HEK293 (cell line): ENCODE measurements around the gene GPR3.

Experiments used
- CTCF ChIA-PET: fragments of 350-600 bp; formaldehyde crosslinking; extraction: SDS; loops from one replicate; lab custom pipeline; 2021; ENCODE audit warnings: antibody characterized with exemption; lab: Yijun Ruan, JAX
- POLR2A ChIA-PET: fragments of 300-600 bp; formaldehyde crosslinking; extraction: SDS; loops from one replicate; lab custom pipeline; 2020; ENCODE audit warnings: antibody characterized with exemption, inconsistent platforms; lab: Yijun Ruan, JAX
- H3K27ac ChIP-seq: fragments of 200-500 bp; sonication (Bioruptor generic); 2 replicates; pipeline ENCODE4 v1.5.1; 2014; ENCODE audit warnings: low read depth, low read length, control low read depth, inconsistent platforms; ENCODE audit errors: extremely low read depth
- H3K36me3 ChIP-seq, 2 experiments: fragments of 200-500 bp in 1 of 2; sonication (Bioruptor generic) in 1 of 2; 1 replicate in 1 of 2; 2 replicates in 1 of 2; pipeline ENCODE4 v1.5.1; 2014 to 2017; ENCODE audit warnings: inconsistent platforms in 2 of 2, low read length in 2 of 2; ENCODE audit not compliant: control insufficient read depth in 2 of 2, insufficient read depth in 1 of 2
- H3K4me1 ChIP-seq: fragments of 200-500 bp; sonication (Bioruptor generic); 2 replicates; pipeline ENCODE4 v1.5.1; 2014; ENCODE audit warnings: mild to moderate bottlenecking, low read length, inconsistent platforms; ENCODE audit not compliant: control insufficient read depth, insufficient read depth
- H3K4me3 ChIP-seq: 2 replicates; pipeline ENCODE4 v1.5.1; 2011; ENCODE audit warnings: low read depth, mild to moderate bottlenecking, control low read depth, low read length, moderate library complexity
- H3K9me3 ChIP-seq: fragments of 200-500 bp; sonication (Bioruptor generic); 2 replicates; pipeline ENCODE4 v1.5.1; 2014; ENCODE audit warnings: low read depth, low read length, inconsistent platforms; ENCODE audit not compliant: control insufficient read depth, insufficient read depth
- BCL11A ChIP-seq: fragments of 450-650 bp; formaldehyde crosslinking; IDR thresholded peaks from 2 replicates; pipeline ENCODE4 v1.5.1; 2016; ENCODE audit warnings: low read depth, missing biosample characterization, missing genetic modification characterization
- BCL11B ChIP-seq: fragments of 450-650 bp; formaldehyde crosslinking; IDR thresholded peaks from 2 replicates; pipeline ENCODE4 v1.5.1; 2016; ENCODE audit warnings: low read depth, missing biosample characterization, missing genetic modification characterization
- GFI1B ChIP-seq: fragments of 450-650 bp; formaldehyde crosslinking; IDR thresholded peaks from 2 replicates; pipeline ENCODE4 v1.5.1; 2016; ENCODE audit warnings: missing biosample characterization, missing genetic modification characterization
- GLIS1 ChIP-seq: fragments of 450-650 bp; formaldehyde crosslinking; IDR thresholded peaks from 2 replicates; pipeline ENCODE4 v1.5.1; 2016; ENCODE audit warnings: missing biosample characterization, missing genetic modification characterization
- KLF1 ChIP-seq: fragments of 450-650 bp; formaldehyde crosslinking; IDR thresholded peaks from 2 replicates; pipeline ENCODE4 v1.5.1; 2016; ENCODE audit warnings: missing biosample characterization, missing genetic modification characterization
- KLF8 ChIP-seq: fragments of 450-650 bp; formaldehyde crosslinking; IDR thresholded peaks from 2 replicates; pipeline ENCODE4 v1.5.1; 2016; ENCODE audit warnings: missing biosample characterization, missing genetic modification characterization
- MEIS1 ChIP-seq: sonication (generic); formaldehyde crosslinking; IDR thresholded peaks from 2 replicates; pipeline ENCODE4 v1.8.1; 2022; ENCODE audit warnings: missing genetic modification reagents, mild to moderate bottlenecking, borderline replicate concordance
- OVOL3 ChIP-seq: fragments of 450-650 bp; formaldehyde crosslinking; IDR thresholded peaks from 2 replicates; pipeline ENCODE4 v1.5.1; 2016; ENCODE audit warnings: missing biosample characterization, missing genetic modification characterization
- ZNF140 ChIP-seq: fragments of 450-650 bp; formaldehyde crosslinking; IDR thresholded peaks from 2 replicates; pipeline ENCODE4 v1.5.1; 2016; ENCODE audit warnings: missing biosample characterization, missing genetic modification characterization
- ZNF146 ChIP-seq: fragments of 450-650 bp; formaldehyde crosslinking; IDR thresholded peaks from 2 replicates; pipeline ENCODE4 v1.5.1; 2016; ENCODE audit warnings: missing biosample characterization, missing genetic modification characterization
- ZNF157 ChIP-seq: fragments of 450-650 bp; formaldehyde crosslinking; IDR thresholded peaks from 2 replicates; pipeline ENCODE4 v1.5.1; 2016; ENCODE audit warnings: missing biosample characterization, missing genetic modification characterization
- ZNF174 ChIP-seq: fragments of 450-650 bp; formaldehyde crosslinking; IDR thresholded peaks from 2 replicates; pipeline ENCODE4 v1.5.0; 2017; ENCODE audit warnings: missing biosample characterization, mild to moderate bottlenecking, missing genetic modification characterization
- ZNF239 ChIP-seq: fragments of 450-650 bp; formaldehyde crosslinking; IDR thresholded peaks from 2 replicates; pipeline ENCODE4 v1.5.1; 2016; ENCODE audit warnings: missing biosample characterization, missing genetic modification characterization
- ZNF302 ChIP-seq: fragments of 450-650 bp; formaldehyde crosslinking; IDR thresholded peaks from 2 replicates; pipeline ENCODE4 v1.5.1; 2016; ENCODE audit warnings: missing biosample characterization, missing genetic modification characterization, low read depth
- ZNF366 ChIP-seq: fragments of 450-650 bp; formaldehyde crosslinking; conservative IDR thresholded peaks from 2 replicates; pipeline ENCODE4 v1.5.1; 2016; ENCODE audit warnings: missing biosample characterization, missing genetic modification characterization
- ZNF394 ChIP-seq: fragments of 450-650 bp; formaldehyde crosslinking; IDR thresholded peaks from 2 replicates; pipeline ENCODE4 v1.5.1; 2016; ENCODE audit warnings: missing biosample characterization, missing genetic modification characterization, mild to moderate bottlenecking, moderate library complexity, borderline replicate concordance
- ZNF426 ChIP-seq: fragments of 450-650 bp; formaldehyde crosslinking; IDR thresholded peaks from 2 replicates; pipeline ENCODE4 v1.5.1; 2017; ENCODE audit warnings: missing biosample characterization, missing genetic modification characterization, mild to moderate bottlenecking, inconsistent platforms, moderate library complexity
- ZNF501 ChIP-seq: fragments of 450-650 bp; formaldehyde crosslinking; IDR thresholded peaks from 2 replicates; pipeline ENCODE4 v1.5.1; 2016; ENCODE audit warnings: missing biosample characterization, missing genetic modification characterization
- ZNF549 ChIP-seq: fragments of 450-650 bp; IDR thresholded peaks from 2 replicates; pipeline ENCODE4 v1.5.1; 2018; ENCODE audit warnings: missing biosample characterization, missing genetic modification characterization, mild to moderate bottlenecking, inconsistent platforms, moderate library complexity
- ZNF585B ChIP-seq: fragments of 450-650 bp; formaldehyde crosslinking; IDR thresholded peaks from 2 replicates; pipeline ENCODE4 v1.5.1; 2016; ENCODE audit warnings: missing biosample characterization, missing genetic modification characterization
- ZNF777 ChIP-seq: fragments of 450-650 bp; formaldehyde crosslinking; IDR thresholded peaks from 2 replicates; pipeline ENCODE4 v1.5.1; 2017; ENCODE audit warnings: missing biosample characterization, missing genetic modification characterization, borderline replicate concordance
- TF ChIP-seq, protein P1 (sequence below): fragments of 450-650 bp; formaldehyde crosslinking; IDR thresholded peaks from 2 replicates; pipeline ENCODE4 v1.5.1; 2016; ENCODE audit warnings: missing biosample characterization, missing genetic modification characterization, borderline replicate concordance
- TF ChIP-seq, protein P2 (sequence below): fragments of 450-650 bp; formaldehyde crosslinking; IDR thresholded peaks from 2 replicates; pipeline ENCODE4 v1.5.1; 2017; ENCODE audit warnings: missing biosample characterization, missing genetic modification characterization
- TF ChIP-seq, protein P3 (sequence below): fragments of 450-650 bp; formaldehyde crosslinking; IDR thresholded peaks from 2 replicates; pipeline ENCODE4 v1.5.1; 2016; ENCODE audit warnings: missing biosample characterization, missing genetic modification characterization
- TF ChIP-seq, protein P4 (sequence below): fragments of 450-650 bp; formaldehyde crosslinking; IDR thresholded peaks from 2 replicates; pipeline ENCODE4 v1.5.1; 2016; ENCODE audit warnings: missing biosample characterization, missing genetic modification characterization

Gene GPR3

DNA sequence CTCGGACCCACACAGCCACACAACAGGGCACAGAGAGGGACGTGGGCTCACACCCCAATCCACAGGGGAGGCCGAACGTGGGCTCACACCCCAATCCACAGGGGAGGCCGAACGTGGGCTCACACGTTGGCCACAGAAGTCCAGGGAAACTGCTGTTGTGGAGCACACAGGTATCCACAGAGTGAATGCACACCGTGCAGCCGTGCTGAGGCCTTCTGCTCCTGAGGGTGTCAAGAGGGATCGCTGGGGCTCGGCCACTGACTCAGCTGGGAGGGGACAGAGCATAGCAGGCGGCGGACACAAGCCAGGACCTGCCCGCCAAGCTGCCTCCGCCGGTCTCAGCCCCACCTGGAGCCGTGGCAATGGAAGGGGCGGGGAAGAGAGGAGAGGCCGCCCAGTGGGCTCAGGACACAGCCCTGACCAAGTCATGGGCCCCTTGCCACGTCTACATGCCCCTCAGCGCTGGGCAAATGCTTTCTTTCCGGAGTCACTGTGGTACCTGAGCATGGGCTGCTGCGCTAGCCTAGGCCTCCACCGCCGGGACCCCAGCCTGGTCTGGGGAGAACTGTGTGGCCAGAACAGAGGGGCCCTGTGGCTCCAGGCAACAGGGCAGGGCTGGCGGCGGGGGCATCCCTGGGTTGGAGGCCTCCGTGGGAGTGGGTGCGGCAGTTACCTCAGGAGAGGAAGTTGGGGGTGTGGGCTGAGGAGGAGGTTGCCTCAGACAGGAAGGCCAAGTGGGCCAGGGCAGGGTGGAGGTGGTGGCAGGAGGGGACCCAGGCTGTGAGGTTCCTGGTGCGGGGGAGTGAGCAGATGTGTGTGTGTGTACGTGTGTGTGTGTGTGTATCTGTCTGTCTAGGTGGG is 49.4 kb upstream of the GPR3 start (continued):
- TF ChIP-seq ZNF777: no peak
- TF ChIP-seq, protein P1, sequence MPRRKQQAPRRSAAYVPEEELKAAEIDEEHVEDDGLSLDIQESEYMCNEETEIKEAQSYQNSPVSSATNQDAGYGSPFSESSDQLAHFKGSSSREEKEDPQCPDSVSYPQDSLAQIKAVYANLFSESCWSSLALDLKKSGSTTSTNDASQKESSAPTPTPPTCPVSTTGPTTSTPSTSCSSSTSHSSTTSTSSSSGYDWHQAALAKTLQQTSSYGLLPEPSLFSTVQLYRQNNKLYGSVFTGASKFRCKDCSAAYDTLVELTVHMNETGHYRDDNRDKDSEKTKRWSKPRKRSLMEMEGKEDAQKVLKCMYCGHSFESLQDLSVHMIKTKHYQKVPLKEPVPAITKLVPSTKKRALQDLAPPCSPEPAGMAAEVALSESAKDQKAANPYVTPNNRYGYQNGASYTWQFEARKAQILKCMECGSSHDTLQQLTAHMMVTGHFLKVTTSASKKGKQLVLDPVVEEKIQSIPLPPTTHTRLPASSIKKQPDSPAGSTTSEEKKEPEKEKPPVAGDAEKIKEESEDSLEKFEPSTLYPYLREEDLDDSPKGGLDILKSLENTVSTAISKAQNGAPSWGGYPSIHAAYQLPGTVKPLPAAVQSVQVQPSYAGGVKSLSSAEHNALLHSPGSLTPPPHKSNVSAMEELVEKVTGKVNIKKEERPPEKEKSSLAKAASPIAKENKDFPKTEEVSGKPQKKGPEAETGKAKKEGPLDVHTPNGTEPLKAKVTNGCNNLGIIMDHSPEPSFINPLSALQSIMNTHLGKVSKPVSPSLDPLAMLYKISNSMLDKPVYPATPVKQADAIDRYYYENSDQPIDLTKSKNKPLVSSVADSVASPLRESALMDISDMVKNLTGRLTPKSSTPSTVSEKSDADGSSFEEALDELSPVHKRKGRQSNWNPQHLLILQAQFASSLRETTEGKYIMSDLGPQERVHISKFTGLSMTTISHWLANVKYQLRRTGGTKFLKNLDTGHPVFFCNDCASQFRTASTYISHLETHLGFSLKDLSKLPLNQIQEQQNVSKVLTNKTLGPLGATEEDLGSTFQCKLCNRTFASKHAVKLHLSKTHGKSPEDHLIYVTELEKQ (tag by site-specific recombination): no peak
- 0 out of 2 replicates have a peak, but pooled peaks have one; percentile 27 for TF ChIP-seq BCL11A
- TF ChIP-seq, protein P2, sequence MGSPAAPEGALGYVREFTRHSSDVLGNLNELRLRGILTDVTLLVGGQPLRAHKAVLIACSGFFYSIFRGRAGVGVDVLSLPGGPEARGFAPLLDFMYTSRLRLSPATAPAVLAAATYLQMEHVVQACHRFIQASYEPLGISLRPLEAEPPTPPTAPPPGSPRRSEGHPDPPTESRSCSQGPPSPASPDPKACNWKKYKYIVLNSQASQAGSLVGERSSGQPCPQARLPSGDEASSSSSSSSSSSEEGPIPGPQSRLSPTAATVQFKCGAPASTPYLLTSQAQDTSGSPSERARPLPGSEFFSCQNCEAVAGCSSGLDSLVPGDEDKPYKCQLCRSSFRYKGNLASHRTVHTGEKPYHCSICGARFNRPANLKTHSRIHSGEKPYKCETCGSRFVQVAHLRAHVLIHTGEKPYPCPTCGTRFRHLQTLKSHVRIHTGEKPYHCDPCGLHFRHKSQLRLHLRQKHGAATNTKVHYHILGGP (tag by site-specific recombination): no peak
- peak; percentile 24 for TF ChIP-seq GLIS1
- TF ChIP-seq ZNF146 (tag by site-specific recombination): no peak
- TF ChIP-seq ZNF501: no peak

DNA sequence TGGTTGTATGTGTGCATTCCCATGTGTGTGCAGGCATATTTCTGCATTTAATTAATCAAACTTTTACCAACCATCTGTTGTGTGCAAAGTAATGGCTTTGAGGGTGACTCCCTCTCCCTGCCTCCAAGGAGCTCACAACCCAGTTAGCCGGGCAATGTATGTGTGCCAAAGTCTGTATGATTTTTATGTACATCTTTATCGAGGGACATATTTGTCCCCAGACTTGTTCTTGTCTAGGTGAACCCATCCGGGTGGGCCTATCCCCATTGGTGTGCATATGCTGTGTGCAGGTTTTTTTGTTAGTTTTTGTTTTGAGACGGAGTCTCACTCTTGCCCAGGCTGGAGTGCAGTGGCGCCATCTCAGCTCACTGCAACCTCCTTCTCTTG is 48.8 kb upstream of the GPR3 start:
- Histone ChIP-seq H3K4me3 (no peak overlapping the region; the same call in 1 of the 2 replicates), H3K4me1 (peaks cover 3% of the 10 kb centered on the region; the same call in 1 of the 2 replicates), H3K36me3 (peaks cover 0 to 4% of the 10 kb centered on the region in 2 experiments; a peak in 1 of 3 replicates), H3K27ac (no peak overlapping the region), H3K9me3 (no peaks in the 10 kb centered on the region)
- POLR2A ChIA-PET: no interaction called here
- CTCF ChIA-PET: interaction anchor here (0.6 to 4.7 kb wide), 5 partner anchors 11 to 454 kb away, joined by 3 to 34 read pairs (median 3); partner anchors contain the start of gene GPN2
- TF ChIP-seq KLF1 (tag by site-specific recombination) (peak; percentile 14; the same call in 1 of the 2 replicates), KLF8 (no peak)

DNA sequence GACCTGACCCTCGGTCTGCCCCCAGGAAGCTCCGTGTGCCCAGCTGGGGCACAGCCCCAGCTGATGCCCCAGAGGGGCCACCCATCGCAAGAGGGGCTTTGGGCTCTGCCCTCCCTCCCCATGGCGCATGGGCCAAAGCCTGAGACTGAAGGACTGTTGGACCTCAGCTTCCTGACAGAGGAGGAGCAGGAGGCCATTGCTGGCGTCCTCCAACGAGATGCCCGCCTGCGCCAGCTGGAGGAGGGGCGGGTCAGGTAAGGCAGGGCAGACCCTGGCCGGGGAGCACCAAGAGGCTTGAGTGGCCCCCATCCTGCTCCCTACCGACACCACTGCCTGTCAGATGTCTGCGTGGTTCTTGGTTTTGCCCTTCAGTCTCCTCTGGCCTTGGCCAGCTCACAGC is 47.1 kb upstream of the GPR3 start:
- Histone ChIP-seq H3K4me3 (no peak overlapping the region), H3K4me1 (peaks cover 6% of the 10 kb centered on the region), H3K36me3 (peaks cover 0 to 7% of the 10 kb centered on the region in 2 experiments; a peak in 1 of 3 replicates), H3K9me3 (no peaks in the 10 kb centered on the region), H3K27ac (no peak overlapping the region)
- ChIA-PET POLR2A (interaction anchor here (0.5 to 0.7 kb wide), 3 partner anchors 214 to 352 kb away, joined by 3 read pairs; partner anchors contain the start of gene TRNP1), CTCF (interaction anchor here (1.3 to 4.7 kb wide), 4 partner anchors 12 to 45 kb away, joined by 5 to 34 read pairs (median 8); partner anchors contain the start of gene MAP3K6)
- TF ChIP-seq GFI1B (tag by site-specific recombination): no peak
- no peak for TF ChIP-seq ZNF302 (tag by site-specific recombination)
- TF ChIP-seq ZNF394 (tag by site-specific recombination): no peak
- TF ChIP-seq KLF1 (tag by site-specific recombination): no peak
- TF ChIP-seq MEIS1 (CRISPR knock-in tag): no peak
- TF ChIP-seq, protein P3, sequence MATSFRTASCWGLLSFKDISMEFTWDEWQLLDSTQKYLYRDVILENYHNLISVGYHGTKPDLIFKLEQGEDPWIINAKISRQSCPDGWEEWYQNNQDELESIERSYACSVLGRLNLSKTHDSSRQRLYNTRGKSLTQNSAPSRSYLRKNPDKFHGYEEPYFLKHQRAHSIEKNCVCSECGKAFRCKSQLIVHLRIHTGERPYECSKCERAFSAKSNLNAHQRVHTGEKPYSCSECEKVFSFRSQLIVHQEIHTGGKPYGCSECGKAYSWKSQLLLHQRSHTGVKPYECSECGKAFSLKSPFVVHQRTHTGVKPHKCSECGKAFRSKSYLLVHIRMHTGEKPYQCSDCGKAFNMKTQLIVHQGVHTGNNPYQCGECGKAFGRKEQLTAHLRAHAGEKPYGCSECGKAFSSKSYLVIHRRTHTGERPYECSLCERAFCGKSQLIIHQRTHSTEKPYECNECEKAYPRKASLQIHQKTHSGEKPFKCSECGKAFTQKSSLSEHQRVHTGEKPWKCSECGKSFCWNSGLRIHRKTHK (tag by site-specific recombination): no peak
- no peak for TF ChIP-seq ZNF157
- TF ChIP-seq ZNF426 (tag by site-specific recombination): no peak
- no peak for TF ChIP-seq ZNF549 (tag by site-specific recombination)
- TF ChIP-seq OVOL3 (tag by site-specific recombination): no peak
- no peak for TF ChIP-seq ZNF174 (tag by site-specific recombination)
- no peak for TF ChIP-seq ZNF366
- no peak for TF ChIP-seq ZNF239
- TF ChIP-seq ZNF140 (tag by site-specific recombination): no peak
- TF ChIP-seq, protein P4, sequence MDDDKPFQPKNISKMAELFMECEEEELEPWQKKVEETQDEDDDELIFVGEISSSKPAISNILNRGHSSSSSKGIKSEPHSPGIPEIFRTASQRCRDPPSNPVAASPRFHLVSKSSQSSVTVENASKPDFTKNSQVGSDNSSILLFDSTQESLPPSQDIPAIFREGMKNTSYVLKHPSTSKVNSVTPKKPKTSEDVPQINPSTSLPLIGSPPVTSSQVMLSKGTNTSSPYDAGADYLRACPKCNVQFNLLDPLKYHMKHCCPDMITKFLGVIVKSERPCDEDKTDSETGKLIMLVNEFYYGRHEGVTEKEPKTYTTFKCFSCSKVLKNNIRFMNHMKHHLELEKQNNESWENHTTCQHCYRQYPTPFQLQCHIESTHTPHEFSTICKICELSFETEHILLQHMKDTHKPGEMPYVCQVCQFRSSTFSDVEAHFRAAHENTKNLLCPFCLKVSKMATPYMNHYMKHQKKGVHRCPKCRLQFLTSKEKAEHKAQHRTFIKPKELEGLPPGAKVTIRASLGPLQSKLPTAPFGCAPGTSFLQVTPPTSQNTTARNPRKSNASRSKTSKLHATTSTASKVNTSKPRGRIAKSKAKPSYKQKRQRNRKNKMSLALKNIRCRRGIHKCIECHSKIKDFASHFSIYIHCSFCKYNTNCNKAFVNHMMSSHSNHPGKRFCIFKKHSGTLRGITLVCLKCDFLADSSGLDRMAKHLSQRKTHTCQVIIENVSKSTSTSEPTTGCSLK (tag by site-specific recombination): no peak
- TF ChIP-seq BCL11B: no peak
- no peak for TF ChIP-seq ZNF585B (tag by site-specific recombination)
